Measurements from ENCODE around the gene TMPRSS13. TPM values are rescaled to one million over a fixed set of nuclear protein-coding genes. Genes with fewer than 3 reads are reported as not detected.

The TMPRSS13 gene
- total RNA-seq, 1 experiment from 2014 or later: not detected

- DNase-seq: no peak
- no peaks in the 10 kb centered on the region for H3K36me3 ChIP-seq
- H3K9me3 ChIP-seq: no peaks in the 10 kb centered on the region
- H3K27me3 ChIP-seq: peaks cover 2% of the 10 kb centered on the region; the same call in 1 of the 2 replicates
- H3K4me3 ChIP-seq: no peak overlapping the region
Measured at GRCh38 chr11:117923773-117924172, 5.4 kb downstream of the TMPRSS13 start.

- Histone ChIP-seq H3K27me3 (no peaks in the 10 kb centered on the region; the same call in 1 of the 2 replicates), H3K9me3 (no peaks in the 10 kb centered on the region), H3K36me3 (no peaks in the 10 kb centered on the region), H3K4me3 (no peak overlapping the region)
- no peak for DNase-seq
Measured at GRCh38 chr11:117923275-117923674, 5.9 kb downstream of the TMPRSS13 start.

GRCh38 chr11:117921893-117922292 lies 7.3 kb downstream of the TMPRSS13 start:
- DNase-seq: no peak
- Histone ChIP-seq H3K4me3 (no peak overlapping the region), H3K9me3 (no peaks in the 10 kb centered on the region), H3K36me3 (no peaks in the 10 kb centered on the region), H3K27me3 (no peaks in the 10 kb centered on the region)

- Histone ChIP-seq H3K4me3 (no peak overlapping the region), H3K9me3 (no peaks in the 10 kb centered on the region), H3K36me3 (no peaks in the 10 kb centered on the region), H3K27me3 (no peaks in the 10 kb centered on the region)
- no peak for DNase-seq
Measured at GRCh38 chr11:117921456-117921855, 7.7 kb downstream of the TMPRSS13 start.

GRCh38 chr11:117919781-117920221 lies 9.4 kb downstream of the TMPRSS13 start:
- H3K4me3 ChIP-seq: no peak overlapping the region
- no peaks in the 10 kb centered on the region for H3K36me3 ChIP-seq
- DNase-seq: no peak
- no peaks in the 10 kb centered on the region for H3K27me3 ChIP-seq
- no peaks in the 10 kb centered on the region for H3K9me3 ChIP-seq

GRCh38 chr11:117919341-117919740 lies 9.9 kb downstream of the TMPRSS13 start:
- H3K36me3 ChIP-seq: no peaks in the 10 kb centered on the region
- H3K9me3 ChIP-seq: no peaks in the 10 kb centered on the region
- no peak overlapping the region for H3K4me3 ChIP-seq
- H3K27me3 ChIP-seq: no peaks in the 10 kb centered on the region
- peak; percentile 60 for DNase-seq

- Histone ChIP-seq H3K4me3 (no peak overlapping the region), H3K36me3 (no peaks in the 10 kb centered on the region), H3K27me3 (no peaks in the 10 kb centered on the region), H3K9me3 (no peaks in the 10 kb centered on the region)
- no peak for DNase-seq
Measured at GRCh38 chr11:117918366-117919255, 10.6 kb downstream of the TMPRSS13 start.

- H3K4me3 ChIP-seq: no peak overlapping the region
- DNase-seq: no peak
- no peaks in the 10 kb centered on the region for H3K9me3 ChIP-seq
- H3K36me3 ChIP-seq: no peaks in the 10 kb centered on the region
- H3K27me3 ChIP-seq: no peaks in the 10 kb centered on the region
Measured at GRCh38 chr11:117917591-117918151, 11.5 kb downstream of the TMPRSS13 start.

GRCh38 chr11:117916956-117917355 lies 12.2 kb downstream of the TMPRSS13 start:
- Histone ChIP-seq H3K27me3 (no peaks in the 10 kb centered on the region), H3K9me3 (no peaks in the 10 kb centered on the region), H3K4me3 (no peak overlapping the region), H3K36me3 (no peaks in the 10 kb centered on the region)
- DNase-seq: no peak

- DNase-seq: no peak
- Histone ChIP-seq H3K27me3 (no peaks in the 10 kb centered on the region), H3K9me3 (no peaks in the 10 kb centered on the region)
Measured at GRCh38 chr11:117915672-117916235, 13.4 kb downstream of the TMPRSS13 start.

GRCh38 chr11:117914991-117915618 lies 14.1 kb downstream of the TMPRSS13 start:
- H3K4me3 ChIP-seq: no peak overlapping the region
- no peaks in the 10 kb centered on the region for H3K27me3 ChIP-seq
- H3K9me3 ChIP-seq: no peaks in the 10 kb centered on the region
- no peak for DNase-seq
- H3K36me3 ChIP-seq: no peaks in the 10 kb centered on the region

More at GRCh38 chr11:117915672-117916235, 13.4 kb downstream of the TMPRSS13 start:
- Histone ChIP-seq H3K36me3 (no peaks in the 10 kb centered on the region), H3K4me3 (no peak overlapping the region)

- no peaks in the 10 kb centered on the region for H3K27me3 ChIP-seq
- H3K4me3 ChIP-seq: no peak overlapping the region
- DNase-seq: no peak
- no peaks in the 10 kb centered on the region for H3K36me3 ChIP-seq
- no peaks in the 10 kb centered on the region for H3K9me3 ChIP-seq
Measured at GRCh38 chr11:117914398-117914761, 14.8 kb downstream of the TMPRSS13 start.

- Histone ChIP-seq H3K4me3 (no peak overlapping the region), H3K27me3 (no peaks in the 10 kb centered on the region), H3K36me3 (no peaks in the 10 kb centered on the region), H3K9me3 (no peaks in the 10 kb centered on the region)
- no peak for DNase-seq
Measured at GRCh38 chr11:117913736-117914397, 15.3 kb downstream of the TMPRSS13 start.

- H3K36me3 ChIP-seq: no peaks in the 10 kb centered on the region
- H3K9me3 ChIP-seq: no peaks in the 10 kb centered on the region
- H3K27me3 ChIP-seq: no peaks in the 10 kb centered on the region
- DNase-seq: no peak
- H3K4me3 ChIP-seq: no peak overlapping the region
Measured at GRCh38 chr11:117912497-117912896, 16.7 kb downstream of the TMPRSS13 start.

- H3K4me3 ChIP-seq: no peak overlapping the region
- no peaks in the 10 kb centered on the region for H3K36me3 ChIP-seq
- no peaks in the 10 kb centered on the region for H3K9me3 ChIP-seq
- no peak for DNase-seq
- H3K27me3 ChIP-seq: no peaks in the 10 kb centered on the region
Measured at GRCh38 chr11:117911694-117912093, 17.5 kb downstream of the TMPRSS13 start.

GRCh38 chr11:117910941-117911655 lies 18.1 kb downstream of the TMPRSS13 start:
- DNase-seq: no peak
- no peak overlapping the region for H3K4me3 ChIP-seq

More at GRCh38 chr11:117910941-117911655, 18.1 kb downstream of the TMPRSS13 start:
- no peaks in the 10 kb centered on the region for H3K9me3 ChIP-seq
- H3K36me3 ChIP-seq: no peaks in the 10 kb centered on the region
- no peaks in the 10 kb centered on the region for H3K27me3 ChIP-seq

Measured in MG63 (cell line).